Brain (organoid and tissue), 1 donor: ENCODE results near the gene ALB. TPM values are rescaled to one million over a fixed set of nuclear protein-coding genes. Genes with fewer than 3 reads are reported as not detected.

Source experiments
- polyA plus RNA-seq: library from polyadenylated mRNA; stranded (reverse); fragments of 350-450 nt; fragmentation: Illumina TruSeq; extraction: RNeasy Lipid Tissue Mini Kit (QIAGEN cat#74804); gene quantifications from one replicate; pipeline ENCODE4 v1.2.3, GENCODE V29; 2015; ENCODE audit warnings: low read depth, low replicate concordance; ENCODE audit not compliant: insufficient read depth

Gene ALB
- polyA plus RNA-seq, 1 donor from 2014 or later, result 3.9 TPM

Other genes with a start within 250 kb of the ALB start
- 30.0 TPM for gene ANKRD17, start 145.5 kb upstream of the ALB start, polyA plus RNA-seq
- not detected for gene AFP, start 31.9 kb downstream of the ALB start, polyA plus RNA-seq
- gene AFM, start 77.5 kb downstream of the ALB start, polyA plus RNA-seq, result not detected
- 18.4 TPM for gene RASSF6, start 216.1 kb downstream of the ALB start, polyA plus RNA-seq